Measurements from ENCODE around the gene CEMIP. TPM values are rescaled to one million over a fixed set of nuclear protein-coding genes. Genes with fewer than 3 reads are reported as not detected.

CEMIP gene
- total RNA-seq, 1 experiment from 2014 or later = 3.1 TPM

- no peaks in the 10 kb centered on the region for H3F3A ChIP-seq (ENCODE audit: low read length, unreplicated experiment)
- H3K9ac ChIP-seq (ENCODE audit: low read length) = no peak overlapping the region
- H3K27me3 ChIP-seq (ENCODE audit: low read length) = no peaks in the 10 kb centered on the region
- H3K9me2 ChIP-seq (replicated peaks; ENCODE audit: low read length) = no peaks in the 10 kb centered on the region
- TF ChIP-seq, protein P1, sequence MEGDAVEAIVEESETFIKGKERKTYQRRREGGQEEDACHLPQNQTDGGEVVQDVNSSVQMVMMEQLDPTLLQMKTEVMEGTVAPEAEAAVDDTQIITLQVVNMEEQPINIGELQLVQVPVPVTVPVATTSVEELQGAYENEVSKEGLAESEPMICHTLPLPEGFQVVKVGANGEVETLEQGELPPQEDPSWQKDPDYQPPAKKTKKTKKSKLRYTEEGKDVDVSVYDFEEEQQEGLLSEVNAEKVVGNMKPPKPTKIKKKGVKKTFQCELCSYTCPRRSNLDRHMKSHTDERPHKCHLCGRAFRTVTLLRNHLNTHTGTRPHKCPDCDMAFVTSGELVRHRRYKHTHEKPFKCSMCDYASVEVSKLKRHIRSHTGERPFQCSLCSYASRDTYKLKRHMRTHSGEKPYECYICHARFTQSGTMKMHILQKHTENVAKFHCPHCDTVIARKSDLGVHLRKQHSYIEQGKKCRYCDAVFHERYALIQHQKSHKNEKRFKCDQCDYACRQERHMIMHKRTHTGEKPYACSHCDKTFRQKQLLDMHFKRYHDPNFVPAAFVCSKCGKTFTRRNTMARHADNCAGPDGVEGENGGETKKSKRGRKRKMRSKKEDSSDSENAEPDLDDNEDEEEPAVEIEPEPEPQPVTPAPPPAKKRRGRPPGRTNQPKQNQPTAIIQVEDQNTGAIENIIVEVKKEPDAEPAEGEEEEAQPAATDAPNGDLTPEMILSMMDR (conservative IDR thresholded peaks at IDR 0.05; ENCODE audit: low read depth, low read length) = no peak
- no peak for TF ChIP-seq EZH2 (IDR thresholded peaks at IDR 0.05; ENCODE audit: low read length, unreplicated experiment)
- H3K27ac ChIP-seq (ENCODE audit: low read length) = no peak overlapping the region
- no peaks in the 10 kb centered on the region for H3K36me3 ChIP-seq (ENCODE audit: low read depth, low read length)
- CTCF ChIA-PET = no interaction called here
- H3K4me3 ChIP-seq (ENCODE audit: low read length) = no peak overlapping the region
- POLR2A ChIA-PET (ENCODE audit: unreplicated experiment) = no interaction called here
- DNase-seq (no peak), ATAC-seq (no peak)
- H3K4me2 ChIP-seq (ENCODE audit: low read length) = no peak overlapping the region
- no peaks in the 10 kb centered on the region for H3K9me3 ChIP-seq (ENCODE audit: low read length)
- no peaks in the 10 kb centered on the region for H4K20me1 ChIP-seq (ENCODE audit: low read length)
- H2AFZ ChIP-seq (ENCODE audit: low read length) = no peak overlapping the region
- no TSS peak for BruUV-seq (replicated peaks)
- H3K79me2 ChIP-seq (ENCODE audit: low read length) = no peaks in the 10 kb centered on the region
- no peaks in the 10 kb centered on the region for H3K4me1 ChIP-seq (ENCODE audit: insufficient read depth, low read length)
- intact Hi-C loops (cut with micrococcal nuclease) = no loop called here
Observed at GRCh38 chr15:80830677-80831076, 51.5 kb downstream of the CEMIP start.

DNA sequence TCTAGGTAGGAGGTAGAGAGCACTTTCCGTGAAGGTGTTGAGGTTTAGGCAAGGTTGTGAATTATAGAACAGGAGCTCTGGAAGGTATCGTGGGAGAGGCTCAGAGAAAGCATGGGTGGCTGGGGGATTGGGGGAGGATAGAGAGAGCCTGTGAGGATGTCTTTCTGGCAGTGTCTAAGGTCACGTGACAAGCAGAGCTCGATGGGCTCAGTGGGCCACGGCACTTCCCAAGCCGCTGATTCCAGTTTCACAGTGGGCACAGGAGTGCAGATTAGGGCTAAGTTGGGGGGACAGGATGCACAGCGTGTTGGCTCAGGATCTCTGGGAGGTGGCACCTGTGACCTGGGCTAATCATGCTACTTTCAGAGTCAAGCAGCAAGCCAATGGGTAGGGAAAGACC, 52.0 kb downstream of the CEMIP start:
- Histone ChIP-seq H2AFZ (ENCODE audit: low read length) (no peak overlapping the region), H3K27me3 (ENCODE audit: low read length) (no peaks in the 10 kb centered on the region), H3K27ac (ENCODE audit: low read length) (no peak overlapping the region), H3K9me2 (replicated peaks; ENCODE audit: low read length) (no peaks in the 10 kb centered on the region), H3F3A (ENCODE audit: low read length, unreplicated experiment) (no peaks in the 10 kb centered on the region), H3K36me3 (ENCODE audit: low read depth, low read length) (no peaks in the 10 kb centered on the region), H4K20me1 (ENCODE audit: low read length) (no peaks in the 10 kb centered on the region), H3K9me3 (ENCODE audit: low read length) (no peaks in the 10 kb centered on the region), H3K4me2 (ENCODE audit: low read length) (no peak overlapping the region), H3K9ac (ENCODE audit: low read length) (no peak overlapping the region), H3K4me1 (ENCODE audit: insufficient read depth, low read length) (no peaks in the 10 kb centered on the region), H3K79me2 (ENCODE audit: low read length) (no peaks in the 10 kb centered on the region), H3K4me3 (ENCODE audit: low read length) (no peak overlapping the region)
- no peak for ATAC-seq
- ChIA-PET CTCF (no interaction called here), POLR2A (ENCODE audit: unreplicated experiment) (no interaction called here)
- TF ChIP-seq EZH2 (IDR thresholded peaks at IDR 0.05; ENCODE audit: low read length, unreplicated experiment) (no peak), EZH2phosphoT487 (IDR thresholded peaks at IDR 0.05; ENCODE audit: borderline replicate concordance, low read length) (no peak)
- TF ChIP-seq, protein P1 (conservative IDR thresholded peaks at IDR 0.05; ENCODE audit: low read depth, low read length) = no peak
- BruUV-seq (replicated peaks) = no TSS peak
- intact Hi-C loops (cut with micrococcal nuclease) = no loop called here
- no peak for DNase-seq

GRCh38 chr15:80831606-80832224, 52.5 kb downstream of the CEMIP start:
- POLR2A ChIA-PET (ENCODE audit: unreplicated experiment) = no interaction called here
- ATAC-seq (no peak), DNase-seq (no peak)
- Histone ChIP-seq H3K4me1 (ENCODE audit: insufficient read depth, low read length) (no peaks in the 10 kb centered on the region), H3K9me3 (ENCODE audit: low read length) (no peaks in the 10 kb centered on the region), H3K9me2 (replicated peaks; ENCODE audit: low read length) (no peaks in the 10 kb centered on the region), H3K27me3 (ENCODE audit: low read length) (no peaks in the 10 kb centered on the region), H3K4me2 (ENCODE audit: low read length) (no peak overlapping the region), H3K27ac (ENCODE audit: low read length) (no peak overlapping the region), H3K79me2 (ENCODE audit: low read length) (no peaks in the 10 kb centered on the region), H3K4me3 (ENCODE audit: low read length) (no peak overlapping the region), H4K20me1 (ENCODE audit: low read length) (no peaks in the 10 kb centered on the region), H3K9ac (ENCODE audit: low read length) (no peak overlapping the region), H2AFZ (ENCODE audit: low read length) (no peak overlapping the region), H3F3A (ENCODE audit: low read length, unreplicated experiment) (no peaks in the 10 kb centered on the region), H3K36me3 (ENCODE audit: low read depth, low read length) (no peaks in the 10 kb centered on the region)
- no TSS peak for BruUV-seq (replicated peaks)
- CTCF ChIA-PET = no interaction called here
- TF ChIP-seq EZH2phosphoT487 (IDR thresholded peaks at IDR 0.05; ENCODE audit: borderline replicate concordance, low read length) = no peak
- TF ChIP-seq, protein P1 (conservative IDR thresholded peaks at IDR 0.05; ENCODE audit: low read depth, low read length) = no peak
- TF ChIP-seq EZH2 (IDR thresholded peaks at IDR 0.05; ENCODE audit: low read length, unreplicated experiment) = no peak
- intact Hi-C loops (cut with micrococcal nuclease) = no loop called here

Measured in PC-3 (cell line).